Measurements from ENCODE around the gene C14orf119. TPM values are rescaled to one million over a fixed set of nuclear protein-coding genes. Genes with fewer than 3 reads are reported as not detected.

The C14orf119 gene
- polyA plus RNA-seq, 6 donors from 2014 or later: 31.7 to 81.0 (median 69.0) TPM

- peaks cover 21 to 34% (median 27%) of the 10 kb centered on the region in 3 donors for H3K27me3 Mint-ChIP-seq
- H3K4me3 Mint-ChIP-seq: no peak overlapping the region
- peaks cover 0 to 4% (median 0%) of the 10 kb centered on the region in 7 donors for H3K9me3 Mint-ChIP-seq
- H3K27ac Mint-ChIP-seq: no peak overlapping the region
- no peak for DNase-seq
- H3K36me3 Mint-ChIP-seq: no peaks in the 10 kb centered on the region
- peaks cover 0 to 3% (median 0%) of the 10 kb centered on the region in 3 donors for H3K4me1 Mint-ChIP-seq
- ATAC-seq (ENCODE audit: low read depth in 2 of 2): no peak
These were observed 54.4 kb downstream of the C14orf119 start for GRCh38 chr14:23149745-23150144.

Other genes starting within 250 kb of the C14orf119 start
- 100 to 1,000 TPM in 3 of 6 donors, 10 to 100 TPM in 3; 72.7 to 125 (median 92.6) TPM for gene LRP10, start 223.8 kb upstream of the C14orf119 start, polyA plus RNA-seq (ENCODE audit: low read depth in 6 of 6)
- gene REM2, start 212.3 kb upstream of the C14orf119 start, polyA plus RNA-seq (ENCODE audit: low read depth in 6 of 6): 1 to 10 TPM; 1.1 to 2.3 (median 1.4) TPM
- 100 to 1,000 TPM in 1 of 6 donors, 10 to 100 TPM in 5; 67.8 to 123 (median 68.8) TPM for gene RBM23, start 176.4 kb upstream of the C14orf119 start, polyA plus RNA-seq (ENCODE audit: low read depth in 6 of 6)
- 10 to 100 TPM; 43.7 to 67.6 (median 49.9) TPM for gene PRMT5, start 166.1 kb upstream of the C14orf119 start, polyA plus RNA-seq (ENCODE audit: low read depth in 6 of 6)
- gene HAUS4, start 138.4 kb upstream of the C14orf119 start, polyA plus RNA-seq (ENCODE audit: low read depth in 6 of 6): 10 to 100 TPM; 14.8 to 37.6 (median 28.4) TPM
- under 1 TPM in 2 of 6 donors, not detected in 4; 0.22 to 0.33 TPM for gene AJUBA, start 113.0 kb upstream of the C14orf119 start, polyA plus RNA-seq (ENCODE audit: low read depth in 6 of 6)
- 10 to 100 TPM in 4 of 6 donors, 1 to 10 TPM in 2; 6.8 to 15.4 (median 11.6) TPM for gene C14orf93, start 85.4 kb upstream of the C14orf119 start, polyA plus RNA-seq (ENCODE audit: low read depth in 6 of 6)
- gene PSMB5, start 60.6 kb upstream of the C14orf119 start, polyA plus RNA-seq (ENCODE audit: low read depth in 6 of 6): 10 to 100 TPM; 27.6 to 40.9 (median 33.2) TPM
- not detected for gene PSMB11, start 53.3 kb upstream of the C14orf119 start, polyA plus RNA-seq (ENCODE audit: low read depth in 6 of 6)
- gene CDH24, start 38.0 kb upstream of the C14orf119 start, polyA plus RNA-seq (ENCODE audit: low read depth in 6 of 6): under 1 TPM in 4 of 6 donors, not detected in 2; 0.18 to 0.97 (median 0.39) TPM
- gene ACIN1, start 369 bp upstream of the C14orf119 start, polyA plus RNA-seq (ENCODE audit: low read depth in 6 of 6): 10 to 100 TPM in 2 of 6 donors, 1 to 10 TPM in 3, under 1 TPM in 1; 0.61 to 18.0 (median 9.8) TPM
- gene CIROP, start 9.5 kb downstream of the C14orf119 start, polyA plus RNA-seq (ENCODE audit: low read depth in 6 of 6): not detected
- under 1 TPM in 4 of 6 donors, not detected in 2; 0.32 to 0.61 (median 0.44) TPM for gene CEBPE, start 23.8 kb downstream of the C14orf119 start, polyA plus RNA-seq (ENCODE audit: low read depth in 6 of 6)
- under 1 TPM in 3 of 6 donors, not detected in 3; 0.31 to 0.50 (median 0.48) TPM for gene SLC7A8, start 88.2 kb downstream of the C14orf119 start, polyA plus RNA-seq (ENCODE audit: low read depth in 6 of 6)
- gene RNF212B, start 142.4 kb downstream of the C14orf119 start, polyA plus RNA-seq (ENCODE audit: low read depth in 6 of 6): not detected
- 1 to 10 TPM; 1.0 to 6.9 (median 4.8) TPM for gene HOMEZ, start 190.6 kb downstream of the C14orf119 start, polyA plus RNA-seq (ENCODE audit: low read depth in 6 of 6)
- gene PPP1R3E, start 207.4 kb downstream of the C14orf119 start, polyA plus RNA-seq (ENCODE audit: low read depth in 6 of 6): 10 to 100 TPM in 1 of 6 donors, 1 to 10 TPM in 5; 3.9 to 11.8 (median 5.1) TPM
- under 1 TPM in 3 of 6 donors, not detected in 3; 0.22 to 0.72 (median 0.28) TPM for gene BCL2L2, start 211.3 kb downstream of the C14orf119 start, polyA plus RNA-seq (ENCODE audit: low read depth in 6 of 6)
- 100 to 1,000 TPM; 114 to 160 (median 145) TPM for gene PABPN1, start 226.0 kb downstream of the C14orf119 start, polyA plus RNA-seq (ENCODE audit: low read depth in 6 of 6)

Data from naive B cell (primary cell).